Measurements from ENCODE around the gene ITPR1. TPM values are rescaled to one million over a fixed set of nuclear protein-coding genes. Genes with fewer than 3 reads are reported as not detected.
A peak's percentile ranks its signal among the peaks of the same experiment; 100 is the strongest.

The ITPR1 gene
- total and polyA plus RNA-seq, 2 of the 4 experiments (the other 2 are of a cell fraction) = 1.8 to 5.7 TPM

- peak overlapping the region; percentile 71; the same call in 1 of the 2 replicates for H3K18ac ChIP-seq (ENCODE audit: low read depth, low read length)
- H3K14ac ChIP-seq (replicated peaks; ENCODE audit: low read depth, low read length) = peak overlapping the region; percentile 63; the same call in 1 of the 2 replicates
- H2BK20ac ChIP-seq (ENCODE audit: low read depth, low read length) = no peak overlapping the region
- H4K91ac ChIP-seq (ENCODE audit: insufficient read depth, low read depth, low read length) = peak overlapping the region; percentile 65; the same call in 1 of the 2 replicates
- dilution Hi-C loops (cut with HindIII; ENCODE audit: low sequenced_read_pairs, unreplicated experiment) = no loop called here
- H3K23ac ChIP-seq (ENCODE audit: low read depth, low read length) = no peak overlapping the region
- H3K79me1 ChIP-seq (ENCODE audit: low read depth in 1 of 2, low read length in 2 of 2) = no peaks in the 10 kb centered on the region
- peak overlapping the region; percentile 83; the same call in 1 of the 2 replicates for H3K27ac ChIP-seq (ENCODE audit: insufficient read depth, low read length)
- ChIA-PET POLR2A (ENCODE audit: unreplicated experiment) (no interaction called here), CTCF (interaction anchor here (1.0 kb wide), 1 partner anchor 231 kb away, joined by 3 read pairs; no protein-coding TSS in a partner anchor)
- no peak for TF ChIP-seq MXI1 (IDR thresholded peaks at IDR 0.05; ENCODE audit: borderline replicate concordance, low read depth, low read length)
- no peak for TF ChIP-seq FOS (IDR thresholded peaks at IDR 0.05; ENCODE audit: low read depth, low read length)
- no peak overlapping the region for H2AK9ac ChIP-seq (replicated peaks; ENCODE audit: low read depth, low read length, poor library complexity)
- no peak overlapping the region for H3K56ac ChIP-seq (ENCODE audit: extremely low read depth, insufficient read depth, low read length)
- H4K5ac ChIP-seq (ENCODE audit: low read depth, low read length) = peak overlapping the region; percentile 8; the same call in 1 of the 2 replicates
- no peaks in the 10 kb centered on the region for H3K9me1 ChIP-seq (ENCODE audit: insufficient read depth, low read length)
- in situ Hi-C loops (cut with MboI; ENCODE audit: low sequenced_read_pairs) = no loop called here
- intact Hi-C loops (cut with micrococcal nuclease) = no loop called here
- peak overlapping the region; percentile 60 for H3K4me2 ChIP-seq (ENCODE audit: low read depth, low read length)
- no peaks in the 10 kb centered on the region for H3K9me3 ChIP-seq (ENCODE audit: control insufficient read depth, insufficient read depth, low read length)
- 100% methylated on average over 3 of the region's 12 CpGs; no CpG with 5 or more reads in 1 of the 2 experiments for WGBS, 2 experiments (ENCODE audit: extremely low coverage in 2 of 2, insufficient read length in 1 of 2)
- peak overlapping the region; percentile 69; the same call in 1 of the 2 replicates for H2AK5ac ChIP-seq (ENCODE audit: low read depth, low read length)
- no peaks in the 10 kb centered on the region for H3K36me3 ChIP-seq (ENCODE audit: control insufficient read depth, insufficient read depth, low read length)
- no peak overlapping the region for H2BK5ac ChIP-seq (ENCODE audit: low read depth, low read length, poor library complexity, severe bottlenecking)
- H3K9ac ChIP-seq (ENCODE audit: low read depth, low read length) = no peak overlapping the region
- H2BK120ac ChIP-seq (ENCODE audit: low read depth, low read length) = peak overlapping the region; percentile 66; the same call in 1 of the 2 replicates
- no peak overlapping the region for H2AFZ ChIP-seq (replicated peaks; ENCODE audit: low read length, poor library complexity)
- DNase-seq (no peak), ATAC-seq (ENCODE audit: low read depth) (no peak)
- H4K8ac ChIP-seq (ENCODE audit: low read depth in 2 of 2, low read length in 2 of 2) = peak overlapping the region; percentile 25 to 47; a peak in 2 of 4 replicates
- peaks cover 12% of the 10 kb centered on the region for H3K4me1 ChIP-seq (ENCODE audit: control insufficient read depth, insufficient read depth, low read length)
- no peaks in the 10 kb centered on the region for H3K27me3 ChIP-seq (ENCODE audit: control insufficient read depth, insufficient read depth, low read length)
- H2BK15ac ChIP-seq (ENCODE audit: low read depth, low read length) = no peak overlapping the region
- peak overlapping the region; percentile 81 for H3K4ac ChIP-seq (ENCODE audit: low read depth, low read length)
- BruUV-seq (replicated peaks) = no TSS peak
- H3K4me3 ChIP-seq (ENCODE audit: insufficient read depth, low read depth, low read length) = no peak overlapping the region
- no peaks in the 10 kb centered on the region for H4K20me1 ChIP-seq (ENCODE audit: insufficient read depth, low read length)
These were observed 88.9 kb downstream of the ITPR1 start for GRCh38 chr3:4581920-4582611.
